SK-N-SH treated with all-trans-retinoic acid at 6 μM for 48 hours (cell line): ENCODE measurements around the gene PARD3.

ENCODE experiments used
- ATAC-seq: fragments of 200-7000 bp; cut with Tn5 transposase; 3 replicates; pipeline ENCODE4 v1.9.1; 2020; ENCODE audit warnings: mild to moderate bottlenecking, moderate library complexity
- ARNTL ChIP-seq: fragments of 450-650 bp; formaldehyde crosslinking; IDR thresholded peaks from 2 replicates; pipeline ENCODE4 v1.5.0; 2020; ENCODE audit warnings: low read depth, mild to moderate bottlenecking, moderate library complexity, borderline replicate concordance
- BACH2 ChIP-seq: fragments of 250-450 bp; sonication (Bioruptor Pico); IDR thresholded peaks from 2 replicates; pipeline ENCODE4 v1.9.0; 2021; ENCODE audit warnings: mild to moderate bottlenecking, borderline replicate concordance
- CSDC2 ChIP-seq: fragments of 250-450 bp; sonication (Bioruptor Pico); IDR thresholded peaks from 2 replicates; pipeline ENCODE4 v1.5.0; 2020; ENCODE audit warnings: mild to moderate bottlenecking, moderate library complexity
- GLIS3 ChIP-seq: fragments of 250-450 bp; sonication (Bioruptor Pico); IDR thresholded peaks from 2 replicates; pipeline ENCODE4 v1.5.0; 2020; ENCODE audit warnings: mild to moderate bottlenecking, moderate library complexity
- ISL1 ChIP-seq: fragments of 250-450 bp; sonication (Bioruptor Pico); IDR thresholded peaks from 2 replicates; pipeline ENCODE4 v2.1.2; 2022; ENCODE audit warnings: mild to moderate bottlenecking, moderate library complexity
- OSR1 ChIP-seq: fragments of 250-450 bp; sonication (Bioruptor Pico); IDR thresholded peaks from 2 replicates; pipeline ENCODE4 v1.8.0; 2022; ENCODE audit warnings: moderate library complexity, mild to moderate bottlenecking, inconsistent platforms
- PPARA ChIP-seq: fragments of 250-450 bp; sonication (Bioruptor Pico); IDR thresholded peaks from 2 replicates; pipeline ENCODE4 v1.5.0; 2020; ENCODE audit warnings: mild to moderate bottlenecking, borderline replicate concordance
- RARB ChIP-seq: fragments of 250-450 bp; sonication (Bioruptor Pico); IDR thresholded peaks from 2 replicates; pipeline ENCODE4 v1.8.0; 2021; ENCODE audit warnings: mild to moderate bottlenecking, moderate library complexity
- SNAI2 ChIP-seq: fragments of 250-450 bp; sonication (Bioruptor Pico); IDR thresholded peaks from 2 replicates; pipeline ENCODE4 v1.5.0; 2020; ENCODE audit warnings: mild to moderate bottlenecking, moderate library complexity
- TCF4 ChIP-seq: fragments of 250-450 bp; sonication (Bioruptor Pico); IDR thresholded peaks from 2 replicates; pipeline ENCODE4 v1.8.0; 2021; ENCODE audit warnings: mild to moderate bottlenecking, moderate library complexity, borderline replicate concordance
- TSHZ2 ChIP-seq: fragments of 250-450 bp; sonication (Bioruptor Pico); IDR thresholded peaks from 2 replicates; pipeline ENCODE4 v1.5.0; 2020; ENCODE audit warnings: mild to moderate bottlenecking, moderate library complexity
- ZC3H10 ChIP-seq: fragments of 250-450 bp; sonication (Bioruptor Pico); IDR thresholded peaks from 2 replicates; pipeline ENCODE4 v1.5.1; 2021; ENCODE audit warnings: mild to moderate bottlenecking, moderate library complexity
- ZFP3 ChIP-seq: fragments of 250-450 bp; sonication (Bioruptor Pico); IDR thresholded peaks from 2 replicates; pipeline ENCODE4 v1.5.0; 2020; ENCODE audit warnings: mild to moderate bottlenecking, moderate library complexity
- ZFP30 ChIP-seq: fragments of 450-650 bp; formaldehyde crosslinking; IDR thresholded peaks from 2 replicates; pipeline ENCODE4 v1.5.0; 2022; ENCODE audit warnings: mild to moderate bottlenecking, moderate library complexity
- ZNF565 ChIP-seq: fragments of 450-650 bp; formaldehyde crosslinking; conservative IDR thresholded peaks from 2 replicates; pipeline ENCODE4 v1.5.0; 2020; ENCODE audit warnings: low read depth, mild to moderate bottlenecking, moderate library complexity
- ZNF70 ChIP-seq: fragments of 450-650 bp; formaldehyde crosslinking; IDR thresholded peaks from 2 replicates; pipeline ENCODE4 v1.5.0; 2020; ENCODE audit warnings: mild to moderate bottlenecking, moderate library complexity
- TF ChIP-seq, protein P1 (sequence below): fragments of 250-450 bp; sonication (Bioruptor Pico); IDR thresholded peaks from 2 replicates; pipeline ENCODE4 v1.5.1; 2021; ENCODE audit warnings: mild to moderate bottlenecking, moderate library complexity
- TF ChIP-seq, protein P2 (sequence below): fragments of 250-450 bp; sonication (Bioruptor Pico); IDR thresholded peaks from 2 replicates; pipeline ENCODE4 v1.5.1; 2020; ENCODE audit warnings: low read depth, mild to moderate bottlenecking, moderate library complexity
- TF ChIP-seq, protein P3 (sequence below): fragments of 250-450 bp; sonication (Bioruptor Pico); IDR thresholded peaks from 2 replicates; pipeline ENCODE4 v1.8.0; 2020; ENCODE audit warnings: mild to moderate bottlenecking, moderate library complexity, borderline replicate concordance
- TF ChIP-seq, protein P4 (sequence below): fragments of 250-450 bp; sonication (Bioruptor Pico); IDR thresholded peaks from 2 replicates; pipeline ENCODE4 v1.8.0; 2021; ENCODE audit warnings: low read depth, mild to moderate bottlenecking, moderate library complexity, borderline replicate concordance

Gene PARD3

DNA sequence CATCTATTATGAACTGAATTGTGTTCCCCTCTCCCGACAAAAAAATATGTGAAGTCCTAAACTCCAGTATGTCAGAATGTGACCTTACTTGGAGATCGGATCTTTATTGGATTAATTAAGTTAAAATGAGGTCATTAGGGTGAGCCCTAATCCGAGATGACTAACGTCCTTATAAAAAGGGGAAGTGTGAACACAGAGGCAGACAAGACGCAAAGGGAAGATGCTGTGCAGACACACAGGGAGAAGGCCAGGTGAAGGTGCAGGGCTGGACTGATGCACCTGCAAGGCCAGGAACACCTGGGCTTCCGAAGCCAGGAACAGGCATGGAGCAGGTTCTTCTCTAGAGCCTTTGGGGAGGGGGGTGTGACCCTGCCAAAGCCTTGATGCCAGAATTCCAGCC lies 187.8 kb downstream of the PARD3 start (continued):
- TF ChIP-seq, protein P1, sequence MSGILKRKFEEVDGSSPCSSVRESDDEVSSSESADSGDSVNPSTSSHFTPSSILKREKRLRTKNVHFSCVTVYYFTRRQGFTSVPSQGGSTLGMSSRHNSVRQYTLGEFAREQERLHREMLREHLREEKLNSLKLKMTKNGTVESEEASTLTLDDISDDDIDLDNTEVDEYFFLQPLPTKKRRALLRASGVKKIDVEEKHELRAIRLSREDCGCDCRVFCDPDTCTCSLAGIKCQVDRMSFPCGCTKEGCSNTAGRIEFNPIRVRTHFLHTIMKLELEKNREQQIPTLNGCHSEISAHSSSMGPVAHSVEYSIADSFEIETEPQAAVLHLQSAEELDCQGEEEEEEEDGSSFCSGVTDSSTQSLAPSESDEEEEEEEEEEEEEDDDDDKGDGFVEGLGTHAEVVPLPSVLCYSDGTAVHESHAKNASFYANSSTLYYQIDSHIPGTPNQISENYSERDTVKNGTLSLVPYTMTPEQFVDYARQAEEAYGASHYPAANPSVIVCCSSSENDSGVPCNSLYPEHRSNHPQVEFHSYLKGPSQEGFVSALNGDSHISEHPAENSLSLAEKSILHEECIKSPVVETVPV (CRISPR knock-in tag) = no peak
- TF ChIP-seq ZC3H10 = no peak
- TF ChIP-seq, protein P2, sequence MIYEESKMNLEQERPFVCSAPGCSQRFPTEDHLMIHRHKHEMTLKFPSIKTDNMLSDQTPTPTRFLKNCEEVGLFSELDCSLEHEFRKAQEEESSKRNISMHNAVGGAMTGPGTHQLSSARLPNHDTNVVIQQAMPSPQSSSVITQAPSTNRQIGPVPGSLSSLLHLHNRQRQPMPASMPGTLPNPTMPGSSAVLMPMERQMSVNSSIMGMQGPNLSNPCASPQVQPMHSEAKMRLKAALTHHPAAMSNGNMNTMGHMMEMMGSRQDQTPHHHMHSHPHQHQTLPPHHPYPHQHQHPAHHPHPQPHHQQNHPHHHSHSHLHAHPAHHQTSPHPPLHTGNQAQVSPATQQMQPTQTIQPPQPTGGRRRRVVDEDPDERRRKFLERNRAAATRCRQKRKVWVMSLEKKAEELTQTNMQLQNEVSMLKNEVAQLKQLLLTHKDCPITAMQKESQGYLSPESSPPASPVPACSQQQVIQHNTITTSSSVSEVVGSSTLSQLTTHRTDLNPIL = no peak
- TF ChIP-seq, all 23 proteins: peak for 0

DNA sequence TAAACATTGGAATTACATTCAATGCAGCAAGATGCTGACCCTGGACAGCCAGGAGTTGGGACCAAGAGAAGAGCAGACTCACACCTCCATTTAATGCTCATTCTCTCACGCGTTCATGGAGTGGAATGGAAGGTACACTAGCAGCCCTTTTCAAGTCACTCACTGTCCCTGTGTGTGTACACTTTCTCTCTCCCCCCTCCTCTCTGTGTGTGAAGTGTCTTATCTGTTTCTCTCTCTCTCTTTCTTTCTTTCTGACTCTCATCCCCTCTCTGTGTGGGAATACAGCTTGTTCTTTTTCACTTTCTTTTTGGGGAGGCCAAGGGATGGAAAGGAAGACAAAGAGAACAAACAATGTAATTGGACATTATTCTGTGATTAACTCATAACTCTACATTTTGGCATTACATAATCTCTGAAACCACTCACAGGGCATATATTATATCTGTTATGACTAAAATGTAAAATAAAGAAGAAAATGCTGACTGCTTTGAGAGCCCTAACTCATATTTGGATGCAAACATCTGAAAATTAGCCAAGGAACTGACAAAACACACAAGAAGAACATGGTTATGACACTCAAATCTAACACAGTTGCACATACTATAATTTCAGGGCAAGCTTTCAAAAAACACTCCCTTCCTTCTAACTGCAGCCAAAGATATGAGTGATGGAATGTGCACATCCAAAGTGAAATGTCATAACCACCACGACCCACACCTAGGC lies 188.8 kb downstream of the PARD3 start:
- no peak; the same call in 2 of the 3 replicates for ATAC-seq
- TF ChIP-seq, protein P3, sequence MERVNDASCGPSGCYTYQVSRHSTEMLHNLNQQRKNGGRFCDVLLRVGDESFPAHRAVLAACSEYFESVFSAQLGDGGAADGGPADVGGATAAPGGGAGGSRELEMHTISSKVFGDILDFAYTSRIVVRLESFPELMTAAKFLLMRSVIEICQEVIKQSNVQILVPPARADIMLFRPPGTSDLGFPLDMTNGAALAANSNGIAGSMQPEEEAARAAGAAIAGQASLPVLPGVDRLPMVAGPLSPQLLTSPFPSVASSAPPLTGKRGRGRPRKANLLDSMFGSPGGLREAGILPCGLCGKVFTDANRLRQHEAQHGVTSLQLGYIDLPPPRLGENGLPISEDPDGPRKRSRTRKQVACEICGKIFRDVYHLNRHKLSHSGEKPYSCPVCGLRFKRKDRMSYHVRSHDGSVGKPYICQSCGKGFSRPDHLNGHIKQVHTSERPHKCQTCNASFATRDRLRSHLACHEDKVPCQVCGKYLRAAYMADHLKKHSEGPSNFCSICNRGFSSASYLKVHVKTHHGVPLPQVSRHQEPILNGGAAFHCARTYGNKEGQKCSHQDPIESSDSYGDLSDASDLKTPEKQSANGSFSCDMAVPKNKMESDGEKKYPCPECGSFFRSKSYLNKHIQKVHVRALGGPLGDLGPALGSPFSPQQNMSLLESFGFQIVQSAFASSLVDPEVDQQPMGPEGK = no peak
- TF ChIP-seq OSR1 (CRISPR knock-in tag) (no peak), TSHZ2 (CRISPR knock-in tag) (no peak), ZFP3 (CRISPR knock-in tag) (no peak), PPARA (CRISPR knock-in tag) (no peak), GLIS3 (CRISPR knock-in tag) (no peak)

- no peak for ATAC-seq
- TF ChIP-seq ARNTL (CRISPR knock-in tag) = no peak
- TF ChIP-seq ZFP3 (CRISPR knock-in tag) = no peak
- TF ChIP-seq, protein P1 (CRISPR knock-in tag) = no peak
- TF ChIP-seq PPARA (CRISPR knock-in tag) = no peak
- no peak for TF ChIP-seq BACH2 (CRISPR knock-in tag)
- no peak for TF ChIP-seq ZNF565
- no peak for TF ChIP-seq ISL1 (CRISPR knock-in tag)
- no peak for TF ChIP-seq TCF4
- TF ChIP-seq ZFP30 (CRISPR knock-in tag) = no peak
- TF ChIP-seq, protein P4, sequence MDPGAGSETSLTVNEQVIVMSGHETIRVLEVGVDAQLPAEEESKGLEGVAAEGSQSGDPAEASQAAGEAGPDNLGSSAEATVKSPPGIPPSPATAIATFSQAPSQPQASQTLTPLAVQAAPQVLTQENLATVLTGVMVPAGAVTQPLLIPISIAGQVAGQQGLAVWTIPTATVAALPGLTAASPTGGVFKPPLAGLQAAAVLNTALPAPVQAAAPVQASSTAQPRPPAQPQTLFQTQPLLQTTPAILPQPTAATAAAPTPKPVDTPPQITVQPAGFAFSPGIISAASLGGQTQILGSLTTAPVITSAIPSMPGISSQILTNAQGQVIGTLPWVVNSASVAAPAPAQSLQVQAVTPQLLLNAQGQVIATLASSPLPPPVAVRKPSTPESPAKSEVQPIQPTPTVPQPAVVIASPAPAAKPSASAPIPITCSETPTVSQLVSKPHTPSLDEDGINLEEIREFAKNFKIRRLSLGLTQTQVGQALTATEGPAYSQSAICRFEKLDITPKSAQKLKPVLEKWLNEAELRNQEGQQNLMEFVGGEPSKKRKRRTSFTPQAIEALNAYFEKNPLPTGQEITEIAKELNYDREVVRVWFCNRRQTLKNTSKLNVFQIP (CRISPR knock-in tag) = no peak
- TF ChIP-seq ZC3H10 = no peak
- no peak for TF ChIP-seq RARB (CRISPR knock-in tag)
- TF ChIP-seq TSHZ2 (CRISPR knock-in tag) = no peak
- no peak for TF ChIP-seq ZNF70 (CRISPR knock-in tag)
- no peak for TF ChIP-seq CSDC2 (CRISPR knock-in tag)
- no peak for TF ChIP-seq OSR1 (CRISPR knock-in tag)
- TF ChIP-seq, protein P2 = no peak
- no peak for TF ChIP-seq SNAI2 (CRISPR knock-in tag)
Observed at GRCh38 chr10:34624323-34625153, 190.6 kb downstream of the PARD3 start.
